IPS-15b (cell line): Measurements from ENCODE around the gene ADAMTSL1.

Experiments used
- H3K27me3 ChIP-seq: one replicate; pipeline ENCODE4 v1.6.1; 2013; ENCODE audit warnings: low read length; ENCODE audit not compliant: control insufficient read depth, insufficient read depth
- H3K36me3 ChIP-seq: one replicate; pipeline ENCODE4 v1.6.1; 2013; ENCODE audit warnings: low read length; ENCODE audit not compliant: control insufficient read depth, insufficient read depth
- H3K4me1 ChIP-seq: one replicate; pipeline ENCODE4 v1.6.1; 2013; ENCODE audit warnings: mild to moderate bottlenecking, low read length; ENCODE audit not compliant: control insufficient read depth, insufficient read depth
- H3K4me3 ChIP-seq: one replicate; pipeline ENCODE4 v1.5.1; 2013; ENCODE audit warnings: low read depth, low read length
- H3K9ac ChIP-seq: one replicate; pipeline ENCODE4 v1.6.1; 2013; ENCODE audit warnings: low read depth, mild to moderate bottlenecking, low read length
- H3K9me3 ChIP-seq: one replicate; pipeline ENCODE4 v1.6.1; 2013; ENCODE audit warnings: mild to moderate bottlenecking, low read length; ENCODE audit not compliant: control insufficient read depth, insufficient read depth

Gene ADAMTSL1

GRCh38 chr9:18799428-18799827, 325.5 kb downstream of the ADAMTSL1 start:
- H3K36me3 ChIP-seq = no peaks in the 10 kb centered on the region
- no peaks in the 10 kb centered on the region for H3K4me1 ChIP-seq
- H3K4me3 ChIP-seq = no peak overlapping the region
- no peak overlapping the region for H3K9ac ChIP-seq
- H3K27me3 ChIP-seq = no peaks in the 10 kb centered on the region
- H3K9me3 ChIP-seq = no peaks in the 10 kb centered on the region

DNA sequence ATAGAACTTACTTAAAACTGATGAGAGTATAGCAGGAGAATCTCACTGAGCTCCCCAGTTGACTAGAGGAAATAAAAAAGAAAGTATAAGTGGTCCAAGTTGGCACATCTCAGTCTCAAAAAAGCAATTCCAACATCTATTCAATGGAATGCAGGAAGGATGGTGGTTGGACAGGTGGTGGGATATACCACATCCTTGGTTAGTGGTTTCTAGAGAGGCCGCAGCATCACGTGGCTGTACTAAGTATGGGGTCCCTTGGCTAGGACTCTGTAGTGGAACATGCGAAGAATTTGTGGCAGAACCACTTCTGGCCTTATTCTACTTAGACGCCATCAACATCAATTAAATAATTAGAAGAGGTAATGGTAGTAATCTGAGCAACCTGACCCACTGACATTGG, 326.6 kb downstream of the ADAMTSL1 start:
- Histone ChIP-seq H3K36me3 (no peaks in the 10 kb centered on the region), H3K4me1 (peaks cover 6% of the 10 kb centered on the region), H3K9ac (no peak overlapping the region), H3K4me3 (no peak overlapping the region), H3K9me3 (no peaks in the 10 kb centered on the region), H3K27me3 (no peaks in the 10 kb centered on the region)

- Histone ChIP-seq H3K9ac (no peak overlapping the region), H3K36me3 (no peaks in the 10 kb centered on the region), H3K4me1 (peaks cover 6% of the 10 kb centered on the region), H3K9me3 (no peaks in the 10 kb centered on the region), H3K27me3 (no peaks in the 10 kb centered on the region), H3K4me3 (no peak overlapping the region)
Measured at GRCh38 chr9:18805386-18805785, 331.4 kb downstream of the ADAMTSL1 start.

DNA sequence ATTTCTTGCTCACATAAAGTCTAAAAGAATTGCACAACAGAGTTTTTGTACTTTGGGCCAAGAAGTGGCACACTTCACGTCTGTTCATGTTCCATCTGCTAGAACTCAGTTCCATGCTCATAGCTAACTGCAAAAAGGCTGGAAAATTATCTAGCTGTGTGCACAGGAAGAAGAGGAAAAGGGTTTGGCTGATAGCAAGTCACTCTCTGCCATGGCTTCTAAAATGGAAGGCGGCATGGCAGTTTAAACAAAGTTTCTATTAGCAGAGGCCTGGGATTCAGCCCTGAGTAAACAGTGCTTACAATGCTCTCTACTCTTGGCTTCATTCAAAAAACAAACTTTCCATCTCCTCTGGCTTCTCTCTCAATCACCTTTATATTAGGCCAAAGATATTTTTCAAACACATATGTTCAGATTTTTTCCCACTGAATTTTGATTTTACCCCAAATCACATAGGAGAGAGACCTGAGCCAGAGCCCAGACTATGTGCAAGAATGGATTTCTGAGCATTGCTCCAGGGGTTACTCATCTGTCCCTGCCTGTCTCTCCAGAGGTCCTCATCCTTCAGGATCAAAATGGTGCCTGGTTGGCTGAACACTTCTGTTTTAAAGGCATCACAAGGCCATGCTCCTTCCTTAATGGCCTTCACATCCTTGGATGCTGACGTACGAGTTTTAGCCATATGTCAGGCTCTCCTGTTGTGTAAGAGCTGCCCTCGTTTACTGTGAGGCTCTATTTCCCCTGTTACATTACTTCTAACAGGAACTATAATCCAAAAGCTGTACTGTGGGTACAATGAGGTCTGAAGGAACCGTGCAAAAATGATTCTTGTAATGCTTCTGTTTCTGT, 332.5 kb downstream of the ADAMTSL1 start:
- Histone ChIP-seq H3K9me3 (no peaks in the 10 kb centered on the region), H3K36me3 (no peaks in the 10 kb centered on the region), H3K4me3 (no peak overlapping the region), H3K9ac (no peak overlapping the region), H3K4me1 (peaks cover 6% of the 10 kb centered on the region), H3K27me3 (no peaks in the 10 kb centered on the region)

DNA sequence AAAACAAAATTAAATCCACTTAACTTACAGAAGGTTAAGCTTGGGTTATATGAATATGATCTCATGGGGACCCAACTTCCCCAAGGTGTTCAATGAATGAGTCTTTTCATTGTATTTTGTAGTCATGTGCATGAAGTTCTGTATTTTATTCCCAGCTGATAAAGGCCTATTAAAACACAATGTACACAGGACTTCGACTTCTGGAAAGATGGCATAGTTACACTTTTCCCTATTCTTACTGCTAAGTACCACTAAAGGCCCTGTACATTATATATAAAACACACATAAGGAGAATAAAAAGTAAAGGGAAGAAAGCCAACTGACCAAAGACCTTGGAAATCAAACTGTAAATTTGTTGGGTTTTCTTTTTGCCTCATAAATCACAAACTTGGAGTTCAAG, 336.6 kb downstream of the ADAMTSL1 start:
- no peaks in the 10 kb centered on the region for H3K36me3 ChIP-seq
- H3K27me3 ChIP-seq = no peaks in the 10 kb centered on the region
- no peaks in the 10 kb centered on the region for H3K9me3 ChIP-seq
- no peaks in the 10 kb centered on the region for H3K4me1 ChIP-seq
- H3K4me3 ChIP-seq = no peak overlapping the region
- H3K9ac ChIP-seq = no peak overlapping the region

DNA sequence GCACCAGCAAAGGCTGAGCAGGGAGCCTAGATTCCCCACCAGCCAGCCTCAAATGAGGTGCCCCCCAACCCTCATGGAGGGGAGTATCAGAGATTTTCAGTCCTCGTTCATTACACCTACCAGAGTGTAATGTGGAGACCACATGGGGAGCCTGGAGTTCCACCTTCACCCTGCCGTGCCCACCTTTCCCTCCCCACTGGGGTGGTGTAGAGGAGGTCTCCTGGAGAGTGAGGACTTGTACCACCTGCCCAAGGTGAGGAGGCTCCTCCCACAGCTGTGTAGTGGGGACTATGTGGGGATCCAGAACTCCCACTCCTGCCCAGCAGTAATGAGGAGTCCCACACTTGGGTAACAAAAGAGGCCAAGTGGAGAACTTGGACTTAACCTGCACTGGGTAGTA, 337.2 kb downstream of the ADAMTSL1 start:
- Histone ChIP-seq H3K4me3 (no peak overlapping the region), H3K36me3 (no peaks in the 10 kb centered on the region), H3K4me1 (no peaks in the 10 kb centered on the region), H3K27me3 (no peaks in the 10 kb centered on the region), H3K9me3 (no peaks in the 10 kb centered on the region), H3K9ac (no peak overlapping the region)

DNA sequence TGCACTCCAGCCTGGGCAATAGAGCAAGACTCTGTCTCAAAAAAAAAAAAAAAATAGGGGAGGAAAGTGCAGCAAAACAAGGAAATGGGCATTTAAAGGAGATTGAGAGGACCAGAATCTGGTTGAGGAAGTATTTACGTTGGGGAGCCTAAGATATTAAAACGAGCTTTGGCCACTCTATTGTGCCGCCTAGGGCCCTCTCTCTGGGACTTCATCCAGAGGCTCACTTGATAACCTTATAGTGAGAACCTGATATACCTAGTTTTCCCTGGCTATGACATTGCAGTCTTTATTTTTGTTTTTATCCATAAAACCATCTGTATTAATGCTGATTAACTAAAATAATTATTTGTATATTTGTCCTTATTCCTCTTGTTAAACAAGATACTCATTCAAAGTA, 345.5 kb downstream of the ADAMTSL1 start:
- Histone ChIP-seq H3K9ac (no peak overlapping the region), H3K4me3 (no peak overlapping the region), H3K9me3 (no peaks in the 10 kb centered on the region), H3K27me3 (no peaks in the 10 kb centered on the region), H3K4me1 (peaks cover 3% of the 10 kb centered on the region), H3K36me3 (no peaks in the 10 kb centered on the region)

GRCh38 chr9:18820566-18821095, 346.7 kb downstream of the ADAMTSL1 start:
- no peaks in the 10 kb centered on the region for H3K27me3 ChIP-seq

GRCh38 chr9:18821788-18822187, 347.8 kb downstream of the ADAMTSL1 start:
- H3K9ac ChIP-seq = no peak overlapping the region
- H3K27me3 ChIP-seq = no peaks in the 10 kb centered on the region
- no peak overlapping the region for H3K4me3 ChIP-seq
- peaks cover 3% of the 10 kb centered on the region for H3K4me1 ChIP-seq
- no peaks in the 10 kb centered on the region for H3K36me3 ChIP-seq
- no peaks in the 10 kb centered on the region for H3K9me3 ChIP-seq

More at GRCh38 chr9:18820566-18821095, 346.7 kb downstream of the ADAMTSL1 start:
- no peak overlapping the region for H3K4me3 ChIP-seq
- H3K4me1 ChIP-seq = peaks cover 3% of the 10 kb centered on the region
- H3K9ac ChIP-seq = no peak overlapping the region
- no peaks in the 10 kb centered on the region for H3K36me3 ChIP-seq
- H3K9me3 ChIP-seq = no peaks in the 10 kb centered on the region

DNA sequence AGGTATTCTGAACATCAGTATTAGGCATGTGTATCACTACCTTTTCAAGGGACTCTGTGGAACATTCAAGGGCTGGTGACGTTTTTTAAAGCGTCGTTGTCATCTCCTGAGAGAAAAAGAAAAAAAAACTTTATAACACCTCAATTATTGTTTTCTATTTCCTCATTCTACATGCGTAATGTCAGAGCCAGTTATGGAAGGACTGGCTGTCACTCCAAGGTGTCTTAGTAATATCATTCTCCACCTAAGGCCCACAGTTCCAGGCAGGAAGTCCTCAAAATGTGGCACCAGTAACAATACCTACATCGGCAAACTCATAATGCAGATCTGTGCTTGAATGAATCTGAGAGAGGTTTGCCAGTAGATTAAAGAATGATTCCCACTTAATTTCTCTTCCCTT, 348.9 kb downstream of the ADAMTSL1 start:
- H3K27me3 ChIP-seq = no peaks in the 10 kb centered on the region
- H3K9me3 ChIP-seq = no peaks in the 10 kb centered on the region
- H3K9ac ChIP-seq = no peak overlapping the region
- H3K4me3 ChIP-seq = no peak overlapping the region
- no peaks in the 10 kb centered on the region for H3K36me3 ChIP-seq
- H3K4me1 ChIP-seq = peaks cover 3% of the 10 kb centered on the region

DNA sequence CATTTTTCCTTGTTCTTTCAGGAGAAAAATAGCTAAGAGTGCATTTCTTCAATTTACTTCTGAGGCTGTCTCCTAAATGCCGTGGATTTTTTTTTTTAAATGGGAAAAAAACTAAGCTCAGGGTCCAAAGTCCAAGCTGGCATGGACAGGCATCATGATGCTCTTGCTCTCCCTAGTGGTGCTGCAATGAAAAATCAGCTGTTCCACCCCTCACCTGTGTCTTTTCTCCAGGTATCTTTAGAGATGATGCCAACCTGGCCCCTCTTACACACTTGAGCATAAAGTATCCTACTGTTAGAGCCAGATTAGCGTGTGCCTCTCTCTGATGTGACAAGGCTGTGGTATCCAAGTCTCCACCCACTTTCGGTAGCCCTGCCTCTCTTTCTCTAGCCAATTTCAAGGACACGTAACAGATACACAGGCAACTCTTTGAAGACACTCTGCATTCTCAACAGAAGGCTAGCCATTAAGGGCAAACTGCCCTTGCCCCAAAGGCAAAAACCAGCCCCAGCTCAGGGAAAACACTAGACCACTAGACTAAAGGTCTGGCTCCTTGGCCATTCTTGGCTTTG, 350.2 kb downstream of the ADAMTSL1 start:
- Histone ChIP-seq H3K9me3 (no peaks in the 10 kb centered on the region), H3K36me3 (no peaks in the 10 kb centered on the region), H3K27me3 (no peaks in the 10 kb centered on the region), H3K9ac (no peak overlapping the region), H3K4me3 (no peak overlapping the region), H3K4me1 (peaks cover 3% of the 10 kb centered on the region)

- H3K27me3 ChIP-seq = no peaks in the 10 kb centered on the region
- no peak overlapping the region for H3K4me3 ChIP-seq
- no peak overlapping the region for H3K9ac ChIP-seq
Measured at GRCh38 chr9:18825656-18826170, 351.8 kb downstream of the ADAMTSL1 start.

More at GRCh38 chr9:18825656-18826170, 351.8 kb downstream of the ADAMTSL1 start:
- Histone ChIP-seq H3K9me3 (no peaks in the 10 kb centered on the region), H3K4me1 (peaks cover 3% of the 10 kb centered on the region), H3K36me3 (no peaks in the 10 kb centered on the region)
